Upper lobe of right lung (tissue), 1 donor: ENCODE results near the gene RANBP10. TPM values are rescaled to one million over a fixed set of nuclear protein-coding genes. Genes with fewer than 3 reads are reported as not detected.

Experiments
- ATAC-seq: fragments of 200-7000 bp; cut with Tn5 transposase; one replicate; pipeline ENCODE4 v1.9.1; 2020; ENCODE audit warnings: mild to moderate bottlenecking, moderate library complexity
- DNase-seq: peaks from one replicate; pipeline ENCODE4 v3.0.0-alpha.2; 2020
- H3K27ac ChIP-seq: fragments of 200-600 bp; one replicate; pipeline ENCODE4 v1.8.0; 2022
- H3K27me3 ChIP-seq: fragments of 200-600 bp; one replicate; pipeline ENCODE4 v1.8.0; 2022; ENCODE audit warnings: mild to moderate bottlenecking
- H3K36me3 ChIP-seq: fragments of 200-600 bp; one replicate; pipeline ENCODE4 v1.8.0; 2022
- H3K4me1 ChIP-seq: fragments of 200-600 bp; one replicate; pipeline ENCODE4 v1.8.0; 2022
- H3K4me3 ChIP-seq: fragments of 200-600 bp; one replicate; pipeline ENCODE4 v1.8.0; 2022; ENCODE audit warnings: mild to moderate bottlenecking
- H3K9me3 ChIP-seq: fragments of 200-600 bp; one replicate; pipeline ENCODE4 v1.8.0; 2022
- CTCF ChIP-seq: fragments of 200-600 bp; IDR thresholded peaks from one replicate; pipeline ENCODE4 v1.8.0; 2022; ENCODE audit warnings: antibody characterized with exemption
- intact Hi-C: fragments of 100-400 bp; cut with DNase I; formaldehyde crosslinking; loops from one replicate; pipeline ENCODE4 v1.11.0; 2022
- total RNA-seq: library from RNA; stranded (reverse); fragmentation: NEBNext Ultra II Directional; extraction: Animal tissue kit (Norgen Biotek cat#: 25700); gene quantifications from one replicate; pipeline ENCODE4 v1.2.1, GENCODE V29; 2021
- donor health status: DM: no; HTN: yes; CAD: no; lungs with severe emphysema.

RANBP10 gene
- total RNA-seq, 1 donor from 2014 or later = 19.2 TPM

GRCh38 chr16:67714522-67714921, 91.8 kb downstream of the RANBP10 start:
- Histone ChIP-seq H3K36me3 (no peaks in the 10 kb centered on the region), H3K4me3 (no peak overlapping the region), H3K4me1 (peaks cover 6% of the 10 kb centered on the region), H3K9me3 (no peaks in the 10 kb centered on the region), H3K27me3 (no peaks in the 10 kb centered on the region), H3K27ac (no peak overlapping the region)
- no peak for ATAC-seq
- DNase-seq = no peak
- intact Hi-C loops = no loop called here
- no peak for TF ChIP-seq CTCF

GRCh38 chr16:67713647-67714273, 92.6 kb downstream of the RANBP10 start:
- Histone ChIP-seq H3K27me3 (no peaks in the 10 kb centered on the region), H3K4me3 (no peak overlapping the region), H3K27ac (no peak overlapping the region), H3K9me3 (no peaks in the 10 kb centered on the region), H3K4me1 (peaks cover 6% of the 10 kb centered on the region), H3K36me3 (no peaks in the 10 kb centered on the region)
- intact Hi-C loops = no loop called here
- ATAC-seq = no peak
- no peak for TF ChIP-seq CTCF
- no peak for DNase-seq

- Histone ChIP-seq H3K9me3 (no peaks in the 10 kb centered on the region), H3K4me3 (no peak overlapping the region), H3K4me1 (peaks cover 4% of the 10 kb centered on the region), H3K27ac (no peak overlapping the region), H3K27me3 (no peaks in the 10 kb centered on the region), H3K36me3 (no peaks in the 10 kb centered on the region)
- no peak for ATAC-seq
- intact Hi-C loops = no loop called here
- no peak for DNase-seq
- TF ChIP-seq CTCF = no peak
Observed at GRCh38 chr16:67710607-67711006, 95.8 kb downstream of the RANBP10 start.

GRCh38 chr16:67709050-67709449, 97.3 kb downstream of the RANBP10 start:
- Histone ChIP-seq H3K9me3 (no peaks in the 10 kb centered on the region), H3K27me3 (no peaks in the 10 kb centered on the region), H3K36me3 (no peaks in the 10 kb centered on the region), H3K4me3 (no peak overlapping the region), H3K4me1 (peaks cover 4% of the 10 kb centered on the region), H3K27ac (no peak overlapping the region)
- TF ChIP-seq CTCF = no peak
- intact Hi-C loops = no loop called here
- no peak for DNase-seq
- no peak for ATAC-seq

GRCh38 chr16:67708368-67708771, 98.0 kb downstream of the RANBP10 start:
- no peak overlapping the region for H3K27ac ChIP-seq
- no peaks in the 10 kb centered on the region for H3K27me3 ChIP-seq
- H3K36me3 ChIP-seq = no peaks in the 10 kb centered on the region
- H3K9me3 ChIP-seq = no peaks in the 10 kb centered on the region
- H3K4me3 ChIP-seq = no peak overlapping the region
- DNase-seq (no peak), ATAC-seq (peak; percentile 67)
- intact Hi-C loops = no loop called here
- no peak for TF ChIP-seq CTCF
- H3K4me1 ChIP-seq = peaks cover 4% of the 10 kb centered on the region

GRCh38 chr16:67707790-67708189, 98.6 kb downstream of the RANBP10 start:
- Histone ChIP-seq H3K27ac (no peak overlapping the region), H3K9me3 (no peaks in the 10 kb centered on the region), H3K4me3 (no peak overlapping the region), H3K36me3 (no peaks in the 10 kb centered on the region), H3K27me3 (no peaks in the 10 kb centered on the region), H3K4me1 (peaks cover 4% of the 10 kb centered on the region)
- TF ChIP-seq CTCF = no peak
- DNase-seq = no peak
- intact Hi-C loops = no loop called here
- no peak for ATAC-seq
